ENCODE results near the gene FRMD4A.

The FRMD4A gene

DNA sequence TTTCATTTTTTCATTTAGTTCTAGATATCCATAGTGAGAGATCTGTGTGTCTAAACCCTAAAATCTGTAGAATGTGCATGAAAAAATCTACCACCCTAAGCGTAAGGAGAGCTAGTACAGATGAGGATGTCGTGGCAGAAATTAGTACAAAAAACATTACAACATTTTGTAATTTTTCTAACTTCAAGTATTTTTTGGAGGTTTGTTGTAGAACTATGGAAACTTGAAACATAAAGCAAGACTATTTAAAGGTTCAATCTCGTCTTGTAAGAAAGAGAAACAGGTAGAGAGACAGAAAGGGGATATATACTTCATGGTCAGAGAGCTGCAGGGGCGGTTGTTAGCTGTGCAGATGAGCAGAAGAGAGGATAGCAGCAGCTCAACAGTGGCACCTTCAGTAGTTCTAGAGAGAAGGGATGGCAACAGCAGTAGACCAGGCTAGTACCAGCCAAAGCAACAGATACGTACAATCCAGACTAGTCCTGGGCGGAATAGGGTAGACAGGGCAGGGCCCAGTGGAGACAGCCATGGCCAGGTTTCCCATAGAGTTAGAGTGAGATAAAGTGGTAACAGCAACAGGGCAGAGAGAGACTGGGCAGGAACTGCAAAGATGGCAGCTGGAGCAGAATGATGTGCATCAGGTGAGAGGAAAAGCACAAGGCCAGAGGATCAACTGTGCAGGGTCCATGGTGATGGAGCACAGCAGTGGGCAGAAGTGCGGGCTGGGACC lies 145.2 kb downstream of the FRMD4A start:
- TF ChIP-seq CTCF (conservative IDR thresholded peaks at IDR 0.05) = no peak
- no peak overlapping the region for H3K27ac ChIP-seq

GRCh38 chr10:14184841-14185315 lies 145.8 kb downstream of the FRMD4A start:
- H3K27ac ChIP-seq = no peak overlapping the region

DNA sequence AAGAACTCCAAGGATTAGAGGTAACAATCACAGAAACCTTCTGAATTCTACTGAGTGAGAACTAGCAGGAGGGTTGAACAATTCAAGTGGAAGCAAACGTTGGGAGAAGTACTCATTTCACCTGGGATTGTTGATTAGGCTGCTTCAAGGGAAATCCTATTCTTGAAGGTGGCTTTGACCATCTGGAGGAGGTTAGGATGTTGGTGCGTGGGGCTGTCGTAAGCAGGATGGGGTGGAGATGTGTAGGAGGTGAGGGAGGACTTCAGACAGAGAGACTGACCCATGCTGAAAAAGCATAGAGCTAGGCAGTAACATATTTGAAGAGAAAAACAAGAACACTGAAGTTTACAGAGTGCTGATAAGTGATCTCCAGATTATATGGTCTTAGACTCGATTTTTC lies 147.9 kb downstream of the FRMD4A start:
- no peak for TF ChIP-seq CTCF (conservative IDR thresholded peaks at IDR 0.05)
- no peak overlapping the region for H3K27ac ChIP-seq

More at GRCh38 chr10:14184841-14185315, 145.8 kb downstream of the FRMD4A start:
- no peak for TF ChIP-seq CTCF (conservative IDR thresholded peaks at IDR 0.05)

DNA sequence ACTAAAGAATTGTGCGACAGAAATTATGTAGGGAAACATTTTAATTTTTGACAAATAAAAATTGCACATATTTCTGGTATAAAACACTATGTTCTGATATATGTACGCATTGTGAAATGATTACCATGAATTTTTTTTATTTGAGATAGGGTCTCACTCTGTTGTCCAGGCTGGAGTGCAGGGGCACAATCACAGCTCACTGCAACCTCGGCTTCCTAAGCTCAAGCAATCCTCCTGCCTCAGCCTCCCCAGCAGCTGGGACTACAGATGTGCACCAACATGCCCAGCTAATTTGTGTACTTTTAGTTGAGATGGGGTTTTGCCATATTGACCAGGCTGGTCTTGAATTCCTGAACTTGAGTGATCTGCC lies 149.2 kb downstream of the FRMD4A start:
- TF ChIP-seq CTCF (conservative IDR thresholded peaks at IDR 0.05) = no peak

GRCh38 chr10:14180911-14181566 lies 149.7 kb downstream of the FRMD4A start:
- no peak for TF ChIP-seq CTCF (conservative IDR thresholded peaks at IDR 0.05)
- no peak overlapping the region for H3K27ac ChIP-seq

More for the DNA sequence above, 149.2 kb downstream of the FRMD4A start:
- H3K27ac ChIP-seq = no peak overlapping the region

DNA sequence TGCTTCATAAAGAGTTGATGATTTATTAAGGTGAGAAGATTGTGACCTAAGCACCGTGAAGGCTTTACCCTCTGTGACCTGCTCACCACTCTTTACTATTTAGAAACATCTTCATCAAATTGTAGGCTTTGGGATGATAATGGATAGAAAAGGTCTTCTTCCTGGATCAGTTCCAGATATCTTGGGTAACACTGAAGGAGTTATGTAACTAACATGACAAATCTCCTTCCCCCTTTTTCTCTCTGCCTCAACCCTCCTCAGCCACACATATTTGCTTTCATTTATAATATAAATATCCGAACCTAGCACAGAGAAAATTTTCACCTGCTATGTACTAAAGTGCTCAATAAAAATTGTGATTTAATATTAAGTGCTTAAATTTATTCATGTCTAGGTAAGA lies 151.5 kb downstream of the FRMD4A start:
- H3K27ac ChIP-seq = no peak overlapping the region
- no peak for TF ChIP-seq CTCF (conservative IDR thresholded peaks at IDR 0.05)

DNA sequence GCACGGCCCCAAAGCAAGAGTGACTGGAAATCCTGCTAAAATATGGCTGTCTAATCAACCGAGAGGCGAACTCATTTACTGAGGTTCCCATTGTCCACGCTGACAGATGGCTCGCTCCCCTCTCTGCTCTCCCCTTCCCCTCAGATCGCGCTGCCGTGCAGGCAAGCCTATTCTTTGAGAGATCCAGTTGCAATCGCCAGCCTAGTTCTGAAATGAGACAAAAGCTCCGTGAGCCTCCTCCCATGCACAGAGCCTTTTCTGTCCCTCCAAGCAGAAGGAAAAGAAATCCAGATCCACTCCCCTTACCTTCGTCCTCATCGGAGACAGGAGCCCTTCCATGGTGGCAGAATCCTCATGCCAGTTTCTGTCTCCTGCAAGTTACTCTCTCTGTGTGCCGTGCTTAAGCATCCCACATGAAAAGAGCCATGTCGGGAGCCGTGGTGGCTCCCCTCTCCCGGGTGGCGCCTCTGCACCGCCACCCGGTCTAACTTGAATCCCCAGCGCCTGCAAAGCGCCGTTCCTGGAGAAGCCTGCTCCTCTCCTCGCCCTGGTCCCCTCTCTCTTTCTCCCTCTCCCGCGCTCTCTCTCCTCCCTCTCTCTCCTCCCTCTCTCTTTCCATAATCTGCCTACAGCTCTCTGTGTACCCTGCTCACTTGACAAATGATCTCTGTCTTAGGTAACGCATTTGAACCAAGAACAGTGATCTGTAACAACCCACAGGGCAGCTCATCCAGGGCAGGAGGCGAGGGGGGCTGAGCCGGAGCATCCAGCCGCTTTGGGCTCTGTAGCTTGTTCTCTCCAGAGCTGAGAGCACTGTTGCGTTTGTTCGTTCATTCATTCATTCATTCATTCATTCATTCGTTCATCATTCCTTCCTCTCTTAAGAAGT lies 156.8 kb downstream of the FRMD4A start:
- H3K27ac ChIP-seq = peak overlapping the region; percentile 75
- TF ChIP-seq CTCF (conservative IDR thresholded peaks at IDR 0.05) = no peak

Measured in VCaP (cell line).